Measurements from ENCODE around the gene GDA.

DNA sequence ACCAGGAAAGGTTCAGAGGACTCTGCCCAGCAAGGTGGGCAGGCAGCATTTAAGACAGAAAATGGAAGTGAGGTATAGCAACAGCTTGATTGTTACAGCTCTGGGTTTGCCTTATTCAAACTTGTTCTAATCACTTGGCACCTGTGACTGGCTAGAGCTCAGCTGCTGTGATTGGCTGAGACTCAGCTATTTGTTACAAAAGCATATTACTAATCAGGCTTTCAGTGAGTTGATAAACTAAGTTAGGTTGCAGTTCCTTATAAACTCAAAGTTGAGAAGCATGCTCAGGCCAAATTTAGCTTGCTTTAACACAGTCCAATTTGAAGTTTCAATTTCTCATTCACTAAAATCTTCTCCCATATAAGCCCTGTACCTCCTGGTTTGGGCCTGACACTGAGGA is 56.3 kb downstream of the GDA start:
- TF ChIP-seq, protein P1, sequence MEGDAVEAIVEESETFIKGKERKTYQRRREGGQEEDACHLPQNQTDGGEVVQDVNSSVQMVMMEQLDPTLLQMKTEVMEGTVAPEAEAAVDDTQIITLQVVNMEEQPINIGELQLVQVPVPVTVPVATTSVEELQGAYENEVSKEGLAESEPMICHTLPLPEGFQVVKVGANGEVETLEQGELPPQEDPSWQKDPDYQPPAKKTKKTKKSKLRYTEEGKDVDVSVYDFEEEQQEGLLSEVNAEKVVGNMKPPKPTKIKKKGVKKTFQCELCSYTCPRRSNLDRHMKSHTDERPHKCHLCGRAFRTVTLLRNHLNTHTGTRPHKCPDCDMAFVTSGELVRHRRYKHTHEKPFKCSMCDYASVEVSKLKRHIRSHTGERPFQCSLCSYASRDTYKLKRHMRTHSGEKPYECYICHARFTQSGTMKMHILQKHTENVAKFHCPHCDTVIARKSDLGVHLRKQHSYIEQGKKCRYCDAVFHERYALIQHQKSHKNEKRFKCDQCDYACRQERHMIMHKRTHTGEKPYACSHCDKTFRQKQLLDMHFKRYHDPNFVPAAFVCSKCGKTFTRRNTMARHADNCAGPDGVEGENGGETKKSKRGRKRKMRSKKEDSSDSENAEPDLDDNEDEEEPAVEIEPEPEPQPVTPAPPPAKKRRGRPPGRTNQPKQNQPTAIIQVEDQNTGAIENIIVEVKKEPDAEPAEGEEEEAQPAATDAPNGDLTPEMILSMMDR (IDR thresholded peaks at IDR 0.05): no peak
- TF ChIP-seq POLR2A (IDR thresholded peaks at IDR 0.05) (no peak), POLR2AphosphoS5 (IDR thresholded peaks at IDR 0.05) (no peak)
